Measurements from ENCODE around the gene MGRN1.

- TF ChIP-seq CTCF (IDR thresholded peaks at IDR 0.05) (no peak), POLR2A (IDR thresholded peaks at IDR 0.05) (no peak)
These were observed 52.8 kb downstream of the MGRN1 start for GRCh38 chr16:4677390-4677789.
